Erythroblast (primary cell): ENCODE results near the gene KCNJ4.

Source experiments
- GATA1 ChIP-seq: IDR thresholded peaks from 2 replicates; pipeline ENCODE4 v1.6.1; 2011; ENCODE audit warnings: low read depth, mild to moderate bottlenecking, control low read depth, low read length, moderate library complexity
- POLR2A ChIP-seq: IDR thresholded peaks from 2 replicates; pipeline ENCODE4 v1.6.1; 2011; ENCODE audit warnings: mild to moderate bottlenecking, low read length

DNA sequence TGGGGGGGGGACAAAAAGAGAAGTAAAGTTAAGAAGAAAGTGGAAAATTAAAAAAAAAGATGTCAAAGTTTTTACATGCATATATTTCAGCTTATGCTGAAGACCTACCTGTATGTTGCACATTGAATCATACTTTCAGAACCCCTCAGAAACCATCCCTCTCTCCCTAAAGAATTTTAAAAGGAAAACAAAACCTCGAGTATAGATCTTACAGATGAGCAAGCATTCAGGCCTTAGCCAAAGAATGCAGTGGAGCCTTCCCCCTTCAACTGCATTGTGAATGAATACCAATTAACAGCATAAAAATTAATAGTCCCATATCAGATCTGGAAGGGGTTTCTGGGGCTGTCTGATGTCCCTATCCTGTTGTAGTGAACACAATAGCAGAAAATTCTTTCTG is 29.2 kb upstream of the KCNJ4 start:
- TF ChIP-seq POLR2A (no peak), GATA1 (no peak)
